DND-41 (cell line): ENCODE measurements around the gene GNPDA2.

Experiments
- ATAC-seq: fragments of 200-7000 bp; cut with Tn5 transposase; 3 replicates; pipeline ENCODE4 v1.9.1; 2021; ENCODE audit warnings: low read depth; ENCODE audit not compliant: insufficient read depth
- DNase-seq: peaks from one replicate; pipeline ENCODE4 v3.0.0-alpha.2; 2020
- H2AFZ ChIP-seq: 2 replicates; pipeline ENCODE4 v1.6.0; 2012; ENCODE audit warnings: low read depth, low read length
- H3K27ac ChIP-seq: 2 replicates; pipeline ENCODE4 v1.5.1; 2012; ENCODE audit warnings: low read length, inconsistent platforms
- H3K27me3 ChIP-seq: fragments of 200-600 bp; sonication (generic); 2 replicates; pipeline ENCODE4 v1.6.0; 2012; ENCODE audit warnings: low read length, mild to moderate bottlenecking, inconsistent platforms; ENCODE audit not compliant: insufficient read depth, poor library complexity
- H3K36me3 ChIP-seq: 2 replicates; pipeline ENCODE4 v1.5.1; 2012; ENCODE audit warnings: low read length, inconsistent platforms; ENCODE audit not compliant: insufficient read depth
- H3K4me1 ChIP-seq: 2 replicates; pipeline ENCODE4 v1.5.1; 2012; ENCODE audit warnings: mild to moderate bottlenecking, low read length; ENCODE audit not compliant: insufficient read depth
- H3K4me2 ChIP-seq: 2 replicates; pipeline ENCODE4 v1.6.0; 2012; ENCODE audit warnings: mild to moderate bottlenecking, moderate library complexity, low read length, inconsistent platforms; ENCODE audit not compliant: insufficient read depth
- H3K4me3 ChIP-seq, 2 experiments: fragments of 200-600 bp in 1 of 2; shearing (Covaris generic) in 1 of 2; 2 replicates each; pipeline ENCODE4 v1.5.1; 2012 to 2016; ENCODE audit warnings: inconsistent platforms in 2 of 2, low read length in 2 of 2, mild to moderate bottlenecking in 2 of 2, low read depth in 1 of 2, moderate library complexity in 1 of 2
- H3K79me2 ChIP-seq: 2 replicates; pipeline ENCODE4 v1.6.0; 2012; ENCODE audit warnings: low read length, inconsistent platforms; ENCODE audit not compliant: insufficient read depth
- H3K9ac ChIP-seq: 2 replicates; pipeline ENCODE4 v1.6.0; 2012; ENCODE audit warnings: low read depth, mild to moderate bottlenecking, inconsistent platforms, low read length, moderate library complexity
- H3K9me3 ChIP-seq: 2 replicates; pipeline ENCODE4 v1.5.1; 2012; ENCODE audit warnings: low read length, moderate library complexity, mild to moderate bottlenecking, inconsistent platforms; ENCODE audit not compliant: insufficient read depth, severe bottlenecking
- H4K20me1 ChIP-seq: 2 replicates; pipeline ENCODE4 v1.6.0; 2012; ENCODE audit warnings: low read length; ENCODE audit not compliant: insufficient read depth
- CTCF ChIP-seq: IDR thresholded peaks from 2 replicates; pipeline ENCODE4 v1.5.1; 2012; ENCODE audit warnings: borderline replicate concordance, low read length, moderate library complexity, mild to moderate bottlenecking; ENCODE audit not compliant: poor library complexity, severe bottlenecking; ENCODE audit errors: extremely low read depth
- EZH2 ChIP-seq: IDR thresholded peaks from 3 replicates; pipeline ENCODE4 v1.6.1; 2012; ENCODE audit warnings: borderline replicate concordance, low read depth, mild to moderate bottlenecking, moderate library complexity, low read length, inconsistent platforms; ENCODE audit not compliant: severe bottlenecking

The GNPDA2 gene

DNA sequence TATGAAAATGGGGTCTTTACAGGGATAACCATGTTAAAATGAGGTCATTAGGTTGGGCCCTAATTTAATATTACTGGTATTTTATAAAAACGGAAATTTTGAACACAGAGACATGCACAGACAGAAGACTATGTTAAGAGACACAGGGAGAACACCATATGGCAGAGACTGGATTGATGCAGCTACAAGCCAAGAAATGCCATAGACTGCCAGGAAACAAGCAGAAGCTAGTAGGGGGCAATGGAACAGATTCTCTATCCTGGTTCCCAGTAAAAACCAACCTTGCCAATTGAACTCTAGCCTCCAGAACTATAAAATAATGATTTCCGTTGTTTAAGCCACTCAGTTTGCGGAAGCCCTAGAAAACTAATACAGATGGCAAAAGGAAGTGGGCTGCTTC, 54.7 kb downstream of the GNPDA2 start:
- H3K9ac ChIP-seq, result no peak overlapping the region
- no peak for ATAC-seq
- TF ChIP-seq EZH2, result no peak
- no peak for TF ChIP-seq CTCF
- no peak overlapping the region for H3K4me2 ChIP-seq
- no peaks in the 10 kb centered on the region for H4K20me1 ChIP-seq
- no peak overlapping the region for H3K27ac ChIP-seq
- no peaks in the 10 kb centered on the region for H3K9me3 ChIP-seq
- H3K4me3 ChIP-seq, result no peak overlapping the region
- no peak for DNase-seq
- no peaks in the 10 kb centered on the region for H3K36me3 ChIP-seq
- H2AFZ ChIP-seq, result no peak overlapping the region
- no peaks in the 10 kb centered on the region for H3K27me3 ChIP-seq
- no peaks in the 10 kb centered on the region for H3K4me1 ChIP-seq
- H3K79me2 ChIP-seq, result no peaks in the 10 kb centered on the region

DNA sequence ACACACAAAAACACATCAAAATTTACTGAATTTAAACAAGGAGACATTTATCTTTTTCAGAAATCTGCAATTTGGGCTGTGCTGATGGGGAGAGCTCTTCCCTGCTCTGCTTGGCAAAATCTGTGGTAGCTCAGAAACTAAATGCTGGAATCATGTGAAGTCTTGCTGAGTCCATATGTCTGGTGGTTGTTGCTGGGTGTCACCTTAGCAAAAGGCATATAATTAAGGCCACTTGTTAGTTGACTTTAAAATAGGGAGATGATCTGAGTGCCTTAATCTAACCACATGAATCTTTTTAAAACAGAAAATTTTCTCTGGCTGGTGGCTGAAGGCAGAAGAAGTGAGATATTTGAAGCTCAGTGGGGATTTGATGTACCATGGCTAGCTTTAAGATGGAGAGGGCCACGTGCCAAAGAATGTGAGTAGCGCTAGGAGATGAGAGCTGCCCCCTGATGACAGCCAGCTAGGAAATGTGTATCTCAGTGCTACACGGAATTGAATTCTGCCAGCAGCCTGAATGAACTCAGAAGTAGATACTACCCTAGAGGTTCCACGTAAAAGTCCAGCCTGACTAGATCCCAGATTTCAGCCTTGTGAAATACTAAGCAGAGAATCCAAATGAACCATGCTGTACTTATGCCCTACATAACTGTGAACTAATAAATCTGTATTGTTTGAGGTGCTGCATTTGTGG, 55.7 kb downstream of the GNPDA2 start:
- no peaks in the 10 kb centered on the region for H3K27me3 ChIP-seq
- no peak for ATAC-seq
- no peak for DNase-seq
- H3K4me2 ChIP-seq, result no peak overlapping the region
- no peak overlapping the region for H3K4me3 ChIP-seq
- no peak overlapping the region for H3K9ac ChIP-seq
- no peaks in the 10 kb centered on the region for H3K4me1 ChIP-seq
- H3K9me3 ChIP-seq, result no peaks in the 10 kb centered on the region
- TF ChIP-seq CTCF (no peak), EZH2 (no peak)
- H3K27ac ChIP-seq, result no peak overlapping the region
- no peaks in the 10 kb centered on the region for H4K20me1 ChIP-seq
- H3K79me2 ChIP-seq, result no peaks in the 10 kb centered on the region
- H2AFZ ChIP-seq, result no peak overlapping the region
- H3K36me3 ChIP-seq, result no peaks in the 10 kb centered on the region

- Histone ChIP-seq H3K4me2 (no peak overlapping the region), H3K4me3 (no peak overlapping the region), H2AFZ (no peak overlapping the region), H3K79me2 (no peaks in the 10 kb centered on the region), H3K9me3 (no peaks in the 10 kb centered on the region), H3K27ac (no peak overlapping the region), H3K27me3 (no peaks in the 10 kb centered on the region), H3K9ac (no peak overlapping the region), H3K36me3 (no peaks in the 10 kb centered on the region), H4K20me1 (no peaks in the 10 kb centered on the region), H3K4me1 (no peaks in the 10 kb centered on the region)
- DNase-seq (no peak), ATAC-seq (no peak)
- TF ChIP-seq CTCF (no peak), EZH2 (no peak)
Observed at GRCh38 chr4:44668526-44668925, 57.8 kb downstream of the GNPDA2 start.
